Amniotic stem cell (primary cell): ENCODE results near the gene TMEM272.

Source experiments
- DNase-seq: peaks from one replicate; lab custom pipeline; 2025; lab: John Stamatoyannopoulos, UW

TMEM272 gene

GRCh38 chr13:51849145-51850101 lies 4.4 kb upstream of the TMEM272 start:
- DNase-seq: no peak

DNA sequence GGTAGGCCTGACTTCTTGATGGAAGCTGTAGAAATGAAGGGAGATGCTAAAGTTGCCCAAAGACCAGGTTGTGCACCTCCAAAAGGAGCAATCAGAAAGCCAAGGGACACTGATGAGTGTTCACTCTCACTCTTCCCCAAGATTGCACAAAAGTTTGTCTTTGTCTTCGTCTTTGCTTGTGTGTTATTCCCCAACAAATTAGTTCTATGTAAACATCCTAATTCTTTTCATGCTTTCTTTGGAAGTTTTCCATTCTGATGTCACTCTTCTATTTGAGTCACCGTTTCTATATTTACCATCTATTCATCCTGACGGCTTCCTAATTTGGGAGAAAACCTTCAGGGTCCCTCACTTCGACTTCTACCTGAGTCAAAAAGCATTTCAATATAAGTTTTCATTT lies 3.7 kb upstream of the TMEM272 start:
- no peak for DNase-seq

- DNase-seq: no peak
Measured at GRCh38 chr13:51846756-51847155, 1.8 kb upstream of the TMEM272 start.

DNA sequence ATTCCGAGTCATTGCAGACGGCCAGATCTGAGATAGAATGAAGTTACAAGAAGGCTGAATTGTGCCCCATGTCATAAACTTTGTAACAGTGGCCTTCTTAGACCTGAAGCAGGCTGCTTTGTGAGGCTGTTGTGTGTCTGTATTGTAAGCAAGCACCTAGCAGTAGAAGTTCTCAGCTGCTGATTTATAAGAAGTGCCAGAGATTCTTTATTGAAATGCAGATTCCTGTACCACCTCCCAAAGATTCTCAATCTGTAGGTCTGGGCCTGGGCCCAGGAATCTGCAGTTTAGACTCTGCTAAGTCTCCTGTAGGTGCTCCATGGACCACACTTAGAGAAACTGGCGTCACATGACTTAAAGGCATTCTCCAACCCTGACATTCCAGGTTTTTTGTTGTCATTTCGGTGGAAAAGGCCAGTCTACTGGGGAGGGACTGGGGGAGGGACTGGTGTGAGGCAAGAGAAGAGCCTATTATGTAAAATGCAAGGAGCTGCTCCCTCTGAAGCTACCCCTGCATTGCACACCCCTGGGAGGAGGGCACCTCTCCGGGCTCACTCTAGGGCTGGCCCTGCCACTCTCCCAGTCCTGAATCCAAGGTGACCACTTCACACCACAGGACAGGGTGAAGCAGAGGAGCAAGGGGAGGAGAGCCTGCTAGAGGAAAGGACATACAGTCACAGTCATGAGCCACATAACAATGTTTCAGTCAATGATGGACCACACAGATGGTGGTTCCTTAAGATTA lies 769 bp upstream of the TMEM272 start:
- DNase-seq: no peak

DNA sequence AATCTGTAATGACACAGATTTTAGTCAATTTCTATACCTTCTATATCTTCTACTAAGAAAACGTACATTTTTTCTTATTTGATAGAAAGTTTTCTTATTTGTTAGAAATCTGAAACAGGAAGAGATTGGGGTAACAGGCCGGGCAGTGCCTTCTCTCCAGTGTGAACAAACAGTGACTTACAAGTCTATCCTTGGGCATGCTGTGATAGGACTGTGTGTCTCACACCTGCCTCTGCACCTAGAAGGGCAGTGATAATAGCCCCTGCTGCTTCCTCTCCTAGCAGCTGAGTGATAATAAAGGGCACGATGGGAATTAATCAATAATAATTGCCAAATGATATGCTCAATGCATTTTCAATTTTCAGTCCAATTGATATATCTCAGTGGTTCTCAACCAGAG lies 1.4 kb downstream of the TMEM272 start:
- no peak for DNase-seq

GRCh38 chr13:51841732-51842131 lies 3.2 kb downstream of the TMEM272 start:
- DNase-seq: no peak

GRCh38 chr13:51840917-51841316 lies 4.1 kb downstream of the TMEM272 start:
- DNase-seq: no peak

DNA sequence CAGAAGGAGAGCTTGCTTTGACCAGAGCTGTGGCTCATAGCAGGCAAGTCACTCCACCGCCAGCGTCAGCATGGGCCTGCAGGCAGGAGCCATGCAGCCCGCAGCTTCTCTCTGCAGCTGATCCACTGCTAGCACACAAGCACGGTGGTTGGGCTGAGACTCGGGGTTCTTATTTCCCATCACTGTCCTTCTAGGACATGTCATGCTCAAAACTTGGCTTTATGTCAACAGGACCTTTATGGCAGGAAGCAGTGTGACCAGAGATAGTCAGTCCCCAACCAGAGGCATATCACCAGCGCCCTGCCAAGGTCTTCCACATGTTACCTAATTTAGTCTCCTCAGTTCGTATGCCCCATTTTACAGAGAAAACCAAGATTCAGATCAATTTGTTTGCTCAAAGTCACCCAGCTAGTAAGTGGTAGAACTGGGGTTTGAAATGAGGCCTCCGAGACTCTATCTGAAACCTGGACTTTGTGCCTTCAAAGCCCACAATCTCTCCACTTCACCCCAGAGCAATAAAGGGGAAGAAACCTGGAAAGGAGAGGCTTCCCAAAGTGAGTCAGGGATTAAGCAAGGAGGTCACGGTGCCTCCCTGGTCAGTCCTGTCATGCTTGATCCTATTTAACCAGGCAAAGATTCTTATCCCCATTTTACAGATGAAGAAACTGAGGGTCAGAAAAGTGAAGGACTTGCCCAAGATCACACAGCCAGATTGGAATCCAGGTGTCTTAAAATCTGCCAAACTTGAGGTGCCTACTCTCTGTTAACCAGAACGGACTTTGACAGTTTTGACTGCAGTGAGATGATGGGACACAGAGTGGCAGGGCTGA lies 5.1 kb downstream of the TMEM272 start:
- no peak for DNase-seq

- DNase-seq: no peak
Measured at GRCh38 chr13:51838240-51838846, 6.6 kb downstream of the TMEM272 start.

DNA sequence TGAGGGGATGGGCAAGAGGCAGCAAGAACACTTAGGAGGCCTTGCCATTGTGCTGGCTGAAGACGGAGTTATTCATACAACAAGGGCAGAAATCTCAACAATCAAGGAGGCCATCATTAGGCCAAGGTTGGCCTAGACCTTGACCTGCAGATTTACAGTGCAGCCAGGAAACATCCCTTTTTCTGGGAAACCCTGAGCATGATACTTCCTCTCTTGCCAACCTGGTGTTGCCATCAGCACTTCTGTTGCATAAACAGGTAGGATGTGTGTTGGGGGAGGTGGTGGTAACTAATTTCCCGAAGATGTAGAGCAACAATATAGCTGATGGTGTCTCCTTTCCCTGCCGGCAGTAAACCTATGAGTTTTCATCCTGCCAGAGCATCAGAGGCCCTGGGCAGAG lies 8.0 kb downstream of the TMEM272 start:
- no peak for DNase-seq

- DNase-seq: no peak
Measured at GRCh38 chr13:51834581-51835171, 10.3 kb downstream of the TMEM272 start.

- no peak for DNase-seq
Measured at GRCh38 chr13:51833980-51834379, 11.0 kb downstream of the TMEM272 start.

- DNase-seq: no peak
Measured at GRCh38 chr13:51832471-51833152, 12.4 kb downstream of the TMEM272 start.

GRCh38 chr13:51831519-51831918 lies 13.5 kb downstream of the TMEM272 start:
- no peak for DNase-seq

DNA sequence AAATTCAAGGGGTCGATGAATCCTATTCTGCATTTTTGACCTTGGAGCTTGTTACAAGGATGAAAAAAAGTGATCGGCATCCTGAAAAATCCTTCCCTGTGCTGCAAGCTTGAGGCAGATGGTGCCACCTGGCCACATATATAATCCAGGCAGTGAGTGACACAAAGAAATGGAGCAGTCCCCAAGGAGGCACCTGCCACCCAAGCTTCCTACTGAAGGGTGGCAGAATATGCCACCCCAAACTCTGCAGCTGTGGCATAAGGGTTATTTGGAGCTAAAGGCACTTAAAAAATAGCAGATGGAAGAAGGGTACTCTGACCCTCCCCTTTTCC lies 15.4 kb downstream of the TMEM272 start:
- DNase-seq: no peak

DNA sequence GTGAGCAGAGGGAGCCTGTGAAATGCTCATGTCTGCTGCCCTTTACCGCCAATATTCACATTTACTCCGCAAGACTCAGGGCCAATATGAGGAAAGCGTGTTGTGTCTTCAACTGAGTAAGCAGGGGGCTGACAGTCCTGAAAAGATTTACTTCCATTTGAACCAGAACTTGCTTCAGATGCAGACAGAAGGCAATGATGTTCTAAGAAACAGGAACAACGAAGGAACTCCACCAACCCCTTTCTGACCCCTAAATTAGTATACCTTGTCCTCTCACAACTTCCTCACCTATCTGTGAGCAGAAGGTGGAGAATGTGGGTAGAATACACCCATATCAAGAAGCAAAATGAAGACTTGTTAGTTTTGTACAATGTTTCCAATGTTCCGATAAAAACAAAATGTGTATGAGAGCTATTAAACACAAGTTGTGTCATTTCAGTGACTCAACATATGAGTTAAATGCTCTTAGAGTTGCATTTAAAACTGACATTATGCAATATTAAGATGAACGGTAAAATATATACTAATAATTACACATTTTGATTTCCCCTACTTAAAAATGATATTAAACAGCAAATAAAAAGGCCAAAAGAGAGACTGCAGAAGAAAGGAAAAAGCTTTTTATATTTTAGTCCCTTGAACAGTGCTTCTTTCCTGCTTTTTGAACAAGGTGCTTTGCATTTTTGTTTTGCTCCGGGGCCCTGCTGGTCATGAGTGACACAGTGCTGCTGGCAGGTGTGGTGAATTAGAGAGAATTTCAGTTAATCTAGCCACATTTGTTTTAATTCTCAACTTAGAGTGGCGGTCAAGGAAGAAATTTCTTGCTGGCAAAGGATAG lies 16.0 kb downstream of the TMEM272 start:
- DNase-seq: no peak

GRCh38 chr13:51827254-51827653 lies 17.7 kb downstream of the TMEM272 start:
- no peak for DNase-seq

DNA sequence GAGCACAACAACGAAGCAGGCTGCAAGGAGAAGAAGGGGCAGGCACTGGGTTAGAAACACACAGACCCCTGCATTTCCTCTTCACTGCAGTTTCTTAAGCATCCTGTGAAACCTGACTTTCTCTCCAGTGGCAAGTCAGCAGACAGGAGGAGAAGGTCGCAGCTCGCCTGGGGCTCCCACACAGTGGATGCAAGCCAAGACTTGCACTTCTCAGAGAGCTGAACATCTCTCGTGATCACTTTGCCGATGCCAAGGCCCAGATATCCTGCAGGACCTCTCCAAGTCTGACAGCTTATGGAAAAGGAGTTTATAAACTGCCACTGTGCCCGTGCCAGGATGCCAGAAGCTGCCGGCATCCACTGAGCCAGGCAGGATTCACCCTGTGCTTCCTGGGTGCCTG lies 18.4 kb downstream of the TMEM272 start:
- DNase-seq: no peak

GRCh38 chr13:51825681-51826254 lies 19.2 kb downstream of the TMEM272 start:
- no peak for DNase-seq

DNA sequence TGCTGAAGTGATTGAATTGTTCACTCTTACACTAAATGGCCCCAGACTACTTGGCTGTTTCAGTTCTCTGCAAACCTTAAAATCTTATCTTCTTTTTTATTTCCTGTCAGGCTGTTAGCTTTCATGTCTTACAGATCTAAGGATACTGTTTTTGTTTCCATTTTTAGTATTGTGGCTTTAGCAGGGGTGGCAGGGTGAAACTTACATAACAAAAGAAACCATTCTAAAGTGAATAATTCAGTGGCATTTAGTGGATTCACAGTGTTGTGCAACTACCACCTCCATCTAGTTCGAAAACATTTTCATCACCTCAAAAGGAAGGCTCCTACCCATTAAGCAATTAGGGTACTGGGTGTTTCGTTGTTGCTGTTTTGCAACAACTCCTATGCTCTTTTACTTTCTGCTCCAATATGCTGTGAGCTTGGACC lies 19.8 kb downstream of the TMEM272 start:
- no peak for DNase-seq
